HepG2 (cell line): ENCODE data around the gene CADM2.
"Not testable (repeated sequence)": the region's sequence is repeated elsewhere in the genome, so short reads cannot be mapped to it uniquely, and the experiment has no call there.

ENCODE experiments used
- MEIS1 ChIP-seq: sonication (generic); formaldehyde crosslinking; IDR thresholded peaks from 2 replicates; pipeline ENCODE4 v1.9.0; 2021; ENCODE audit warnings: mild to moderate bottlenecking, missing genetic modification reagents, moderate library complexity, borderline replicate concordance
- RAD21 ChIP-seq: fragments of 450-650 bp; formaldehyde crosslinking; IDR thresholded peaks from 2 replicates; pipeline ENCODE4 v1.5.0; 2020; ENCODE audit warnings: mild to moderate bottlenecking
- TF ChIP-seq, protein P1 (sequence below): sonication (generic); formaldehyde crosslinking; IDR thresholded peaks from 2 replicates; pipeline ENCODE4 v1.4.0; 2020; ENCODE audit warnings: missing genetic modification reagents
- TF ChIP-seq, protein P2 (sequence below): sonication (generic); formaldehyde crosslinking; IDR thresholded peaks from 2 replicates; pipeline ENCODE4 v1.5.0; 2020; ENCODE audit warnings: mild to moderate bottlenecking, missing genetic modification reagents, moderate library complexity

- TF ChIP-seq, protein P1, sequence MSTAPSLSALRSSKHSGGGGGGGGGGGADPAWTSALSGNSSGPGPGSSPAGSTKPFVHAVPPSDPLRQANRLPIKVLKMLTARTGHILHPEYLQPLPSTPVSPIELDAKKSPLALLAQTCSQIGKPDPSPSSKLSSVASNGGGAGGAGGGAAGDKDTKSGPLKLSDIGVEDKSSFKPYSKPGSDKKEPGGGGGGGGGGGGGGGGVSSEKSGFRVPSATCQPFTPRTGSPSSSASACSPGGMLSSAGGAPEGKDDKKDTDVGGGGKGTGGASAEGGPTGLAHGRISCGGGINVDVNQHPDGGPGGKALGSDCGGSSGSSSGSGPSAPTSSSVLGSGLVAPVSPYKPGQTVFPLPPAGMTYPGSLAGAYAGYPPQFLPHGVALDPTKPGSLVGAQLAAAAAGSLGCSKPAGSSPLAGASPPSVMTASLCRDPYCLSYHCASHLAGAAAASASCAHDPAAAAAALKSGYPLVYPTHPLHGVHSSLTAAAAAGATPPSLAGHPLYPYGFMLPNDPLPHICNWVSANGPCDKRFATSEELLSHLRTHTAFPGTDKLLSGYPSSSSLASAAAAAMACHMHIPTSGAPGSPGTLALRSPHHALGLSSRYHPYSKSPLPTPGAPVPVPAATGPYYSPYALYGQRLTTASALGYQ = not testable (repeated sequence)
- TF ChIP-seq, protein P2, sequence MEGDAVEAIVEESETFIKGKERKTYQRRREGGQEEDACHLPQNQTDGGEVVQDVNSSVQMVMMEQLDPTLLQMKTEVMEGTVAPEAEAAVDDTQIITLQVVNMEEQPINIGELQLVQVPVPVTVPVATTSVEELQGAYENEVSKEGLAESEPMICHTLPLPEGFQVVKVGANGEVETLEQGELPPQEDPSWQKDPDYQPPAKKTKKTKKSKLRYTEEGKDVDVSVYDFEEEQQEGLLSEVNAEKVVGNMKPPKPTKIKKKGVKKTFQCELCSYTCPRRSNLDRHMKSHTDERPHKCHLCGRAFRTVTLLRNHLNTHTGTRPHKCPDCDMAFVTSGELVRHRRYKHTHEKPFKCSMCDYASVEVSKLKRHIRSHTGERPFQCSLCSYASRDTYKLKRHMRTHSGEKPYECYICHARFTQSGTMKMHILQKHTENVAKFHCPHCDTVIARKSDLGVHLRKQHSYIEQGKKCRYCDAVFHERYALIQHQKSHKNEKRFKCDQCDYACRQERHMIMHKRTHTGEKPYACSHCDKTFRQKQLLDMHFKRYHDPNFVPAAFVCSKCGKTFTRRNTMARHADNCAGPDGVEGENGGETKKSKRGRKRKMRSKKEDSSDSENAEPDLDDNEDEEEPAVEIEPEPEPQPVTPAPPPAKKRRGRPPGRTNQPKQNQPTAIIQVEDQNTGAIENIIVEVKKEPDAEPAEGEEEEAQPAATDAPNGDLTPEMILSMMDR (CRISPR knock-in tag) = not testable (repeated sequence)
- TF ChIP-seq RAD21, MEIS1 (CRISPR knock-in tag): not testable (repeated sequence)
These were observed 545.5 kb downstream of the CADM2 start for GRCh38 chr3:85504129-85504784.
